GM19395 (cell line): ENCODE data around the gene PLOD2.
"Not testable (repeated sequence)": the region's sequence is repeated elsewhere in the genome, so short reads cannot be mapped to it uniquely, and the experiment has no call there.

Experiments used
- ATAC-seq: cut with Tn5 transposase; IDR thresholded peaks from one replicate; pipeline ENCODE4 v1.9.1; 2021; ENCODE audit warnings: mild to moderate bottlenecking, moderate library complexity; ENCODE audit not compliant: unreplicated experiment

PLOD2 gene

GRCh38 chr3:146142757-146143156 is 18.2 kb downstream of the PLOD2 start:
- ATAC-seq: no peak

DNA sequence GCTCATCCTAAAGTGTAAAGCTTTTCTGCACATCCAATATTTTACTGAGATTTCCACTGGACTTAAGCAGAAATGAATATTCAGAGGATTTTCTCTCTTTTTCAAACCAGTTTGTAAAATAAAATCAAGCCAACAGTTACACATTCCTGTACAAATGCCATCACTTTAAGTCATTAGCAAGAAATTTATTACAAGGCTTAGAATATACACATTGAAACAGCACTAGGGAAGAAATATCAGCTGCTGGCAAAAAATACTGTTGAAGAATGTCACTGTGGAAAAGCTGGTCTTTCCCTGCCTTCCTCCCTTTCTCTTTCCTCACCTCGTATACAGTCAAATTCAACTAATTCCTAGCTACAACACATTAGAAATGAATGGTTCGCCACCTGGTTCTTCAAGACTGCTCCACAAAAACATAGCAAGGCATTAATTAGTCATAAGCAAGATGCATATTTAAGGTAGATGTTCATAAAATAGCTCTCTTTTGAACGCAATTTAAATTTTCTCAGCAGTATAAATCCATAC is 21.3 kb downstream of the PLOD2 start:
- ATAC-seq: no peak

- no peak for ATAC-seq
These were observed 22.1 kb downstream of the PLOD2 start for GRCh38 chr3:146138902-146139301.

GRCh38 chr3:146136647-146137046 is 24.3 kb downstream of the PLOD2 start:
- ATAC-seq: no peak

- no peak for ATAC-seq
These were observed 26.5 kb downstream of the PLOD2 start for GRCh38 chr3:146134348-146135117.

- no peak for ATAC-seq
These were observed 27.5 kb downstream of the PLOD2 start for GRCh38 chr3:146133441-146133840.

GRCh38 chr3:146131616-146132410 is 29.2 kb downstream of the PLOD2 start:
- no peak for ATAC-seq

GRCh38 chr3:146130881-146131371 is 30.1 kb downstream of the PLOD2 start:
- no peak for ATAC-seq

DNA sequence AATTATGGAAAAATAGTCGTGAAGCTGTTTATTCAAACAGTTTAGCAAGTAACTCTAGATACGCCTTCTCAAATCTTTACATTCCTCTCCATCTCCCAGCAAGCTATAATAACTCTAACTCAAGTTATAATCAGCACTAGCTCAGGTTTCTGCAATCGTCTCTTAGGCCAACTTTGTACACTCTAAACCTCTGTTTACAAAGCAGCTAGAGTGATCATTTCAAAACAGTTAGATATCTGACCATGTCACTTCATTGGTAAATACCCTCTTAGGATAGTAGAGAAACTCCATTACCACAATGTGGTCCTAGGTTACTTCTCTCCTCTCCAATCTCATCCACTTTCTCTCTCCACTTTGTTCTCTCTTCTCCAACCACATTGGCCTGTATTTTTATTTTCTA is 31.2 kb downstream of the PLOD2 start:
- no peak for ATAC-seq

- ATAC-seq: no peak
These were observed 32.0 kb downstream of the PLOD2 start for GRCh38 chr3:146128939-146129338.

- no peak for ATAC-seq
These were observed 32.8 kb downstream of the PLOD2 start for GRCh38 chr3:146128179-146128578.

GRCh38 chr3:146125951-146126350 is 35.0 kb downstream of the PLOD2 start:
- no peak for ATAC-seq

DNA sequence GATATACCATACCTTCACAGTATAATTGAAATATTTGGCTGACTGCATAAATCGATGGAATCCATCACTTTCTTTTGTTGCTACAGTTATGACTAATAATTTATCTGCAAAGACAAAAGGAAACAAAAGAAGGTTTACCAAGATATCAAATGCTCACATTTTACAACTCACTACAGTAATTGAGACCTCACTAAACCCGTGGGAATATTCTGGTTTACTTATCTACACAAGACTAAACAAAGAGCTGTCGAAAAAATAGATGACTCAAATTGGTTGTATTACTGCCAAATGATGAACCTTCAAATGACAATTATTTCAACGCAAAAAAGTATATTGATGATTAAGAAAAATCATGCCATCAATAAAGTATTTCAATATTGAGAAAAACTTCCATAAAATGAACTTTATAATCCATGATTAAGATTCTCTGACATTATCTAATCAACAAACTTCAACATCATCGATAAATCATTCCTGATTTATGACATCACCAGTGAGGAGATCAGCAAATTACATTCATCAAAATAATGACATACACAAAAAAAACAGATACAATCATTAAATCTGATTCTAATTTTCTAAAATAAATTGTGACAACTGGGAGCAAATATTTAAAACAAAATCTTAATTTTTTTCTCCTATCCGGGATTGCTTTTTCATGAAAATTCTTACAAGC is 36.7 kb downstream of the PLOD2 start:
- no peak for ATAC-seq

DNA sequence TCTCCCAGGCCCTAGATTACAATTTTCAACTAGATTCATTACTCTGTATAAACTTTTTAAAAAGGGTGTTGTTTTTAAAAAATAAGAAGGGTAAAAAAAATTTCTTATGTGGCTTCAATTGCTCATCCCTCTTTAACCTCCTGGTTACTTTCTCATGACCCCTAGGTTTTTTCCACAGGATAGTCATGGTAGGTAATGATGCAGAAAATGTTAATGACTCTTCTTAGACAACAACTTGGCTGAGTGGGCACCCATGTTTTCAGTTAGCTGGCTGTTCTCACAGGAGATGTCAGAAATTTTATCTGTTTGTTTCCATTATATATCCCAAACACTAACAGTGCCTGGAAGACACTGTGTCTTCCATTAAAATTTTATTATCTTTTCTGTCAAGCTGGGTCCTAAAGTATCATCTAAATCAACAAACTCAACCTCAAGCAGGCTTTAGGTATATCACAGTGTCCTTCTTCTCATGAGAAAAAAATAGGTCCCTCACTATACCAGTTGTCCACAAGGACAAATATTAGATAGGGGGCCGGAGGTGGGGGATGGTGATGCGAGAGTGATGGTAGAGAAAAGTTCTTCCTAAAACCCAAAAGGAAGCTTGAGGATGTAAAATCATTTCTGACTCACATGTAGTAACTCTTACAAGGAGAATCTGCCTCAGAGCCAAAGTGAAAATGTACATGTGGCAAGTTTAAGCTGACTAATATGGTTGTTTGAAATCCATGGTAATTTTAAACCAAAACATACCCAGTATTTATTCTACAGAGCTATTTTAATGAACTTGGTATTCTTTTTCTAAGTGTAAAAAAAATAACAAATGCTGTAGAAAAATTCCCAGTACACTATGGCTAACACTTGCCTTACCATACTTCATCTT is 43.3 kb downstream of the PLOD2 start:
- ATAC-seq: no peak

DNA sequence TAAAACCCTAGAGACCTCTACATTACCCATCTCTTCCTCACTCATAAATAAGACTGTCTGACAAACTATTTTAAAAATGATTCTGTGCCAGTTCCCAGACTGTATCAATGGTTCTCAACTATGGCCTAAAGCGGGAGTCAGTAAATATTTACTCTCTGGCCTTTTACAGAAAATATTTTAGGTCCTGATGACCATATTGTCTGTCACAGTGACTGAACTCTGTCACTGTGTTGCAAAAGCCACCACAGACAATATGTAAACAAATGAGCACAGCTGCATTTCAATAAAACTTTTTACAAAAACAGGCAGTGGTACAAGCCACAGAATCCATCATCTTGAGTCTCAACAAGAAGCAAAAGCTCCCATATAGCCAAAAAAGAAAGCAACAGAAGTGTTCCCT is 45.4 kb downstream of the PLOD2 start:
- no peak for ATAC-seq

GRCh38 chr3:146113804-146114203 is 47.2 kb downstream of the PLOD2 start:
- not testable (repeated sequence) for ATAC-seq

GRCh38 chr3:146111337-146111736 is 49.6 kb downstream of the PLOD2 start:
- ATAC-seq: no peak

- ATAC-seq: no peak
These were observed 50.8 kb downstream of the PLOD2 start for GRCh38 chr3:146110161-146110560.

DNA sequence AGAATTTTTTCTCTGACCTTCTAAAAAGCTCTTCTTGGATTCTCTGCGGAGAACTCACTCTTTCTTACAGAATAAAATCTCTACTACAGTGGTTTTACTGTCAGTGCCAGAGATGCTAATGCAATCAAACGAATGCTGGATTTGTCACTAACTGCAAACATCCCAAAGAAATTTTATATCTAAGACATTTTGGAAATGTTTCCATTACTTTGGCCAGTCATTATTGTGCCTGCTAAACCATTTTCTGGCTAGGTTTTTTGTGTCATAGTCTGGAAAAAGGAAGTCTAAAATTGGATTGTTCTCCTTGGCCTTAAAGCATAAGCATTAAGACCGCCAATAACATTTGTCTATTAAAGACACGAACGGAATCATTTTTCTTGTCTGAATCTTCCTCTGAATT is 54.0 kb downstream of the PLOD2 start:
- ATAC-seq: no peak

GRCh38 chr3:146104068-146104467 is 56.9 kb downstream of the PLOD2 start:
- ATAC-seq: no peak
